Ishikawa (cell line): ENCODE data around the gene DUS2.

ENCODE experiments used
- CEBPB ChIP-seq: IDR thresholded peaks from 2 replicates; pipeline ENCODE4 v1.6.1; 2012
- CREB1 ChIP-seq: IDR thresholded peaks from 2 replicates; pipeline ENCODE4 v1.6.1; 2012; ENCODE audit warnings: low read depth
- EGR1 ChIP-seq: IDR thresholded peaks from 2 replicates; pipeline ENCODE4 v1.6.1; 2012
- EP300 ChIP-seq: IDR thresholded peaks from 2 replicates; pipeline ENCODE4 v1.6.1; 2012; ENCODE audit warnings: borderline replicate concordance
- FOXM1 ChIP-seq: IDR thresholded peaks from 2 replicates; pipeline ENCODE4 v1.6.1; 2012; ENCODE audit warnings: low read depth, borderline replicate concordance
- MAX ChIP-seq: IDR thresholded peaks from 2 replicates; pipeline ENCODE4 v1.6.1; 2012
- NFIC ChIP-seq: IDR thresholded peaks from 2 replicates; pipeline ENCODE4 v1.6.1; 2012
- RAD21 ChIP-seq: IDR thresholded peaks from 2 replicates; pipeline ENCODE4 v1.6.1; 2012; ENCODE audit warnings: low read depth
- REST ChIP-seq: IDR thresholded peaks from 2 replicates; pipeline ENCODE4 v1.6.1; 2012; ENCODE audit warnings: low read depth, mild to moderate bottlenecking
- TAF1 ChIP-seq: IDR thresholded peaks from 2 replicates; pipeline ENCODE4 v1.6.1; 2012; ENCODE audit warnings: low read depth, mild to moderate bottlenecking
- TCF12 ChIP-seq: IDR thresholded peaks from 2 replicates; pipeline ENCODE4 v1.6.1; 2012; ENCODE audit warnings: low read depth
- TEAD4 ChIP-seq: IDR thresholded peaks from 2 replicates; pipeline ENCODE4 v1.6.1; 2012
- USF1 ChIP-seq: IDR thresholded peaks from 2 replicates; pipeline ENCODE4 v1.6.1; 2012
- YY1 ChIP-seq: IDR thresholded peaks from 2 replicates; pipeline ENCODE4 v1.6.1; 2012; ENCODE audit warnings: low read depth
- ZBTB7A ChIP-seq: IDR thresholded peaks from 2 replicates; pipeline ENCODE4 v1.6.1; 2012; ENCODE audit warnings: low read depth

The DUS2 gene

GRCh38 chr16:68077866-68078700 lies 55.0 kb downstream of the DUS2 start:
- no peak for TF ChIP-seq TAF1
- no peak for TF ChIP-seq EGR1
- TF ChIP-seq FOXM1 = no peak
- TF ChIP-seq CREB1 = no peak
- no peak for TF ChIP-seq EP300
- TF ChIP-seq USF1 = no peak
- no peak for TF ChIP-seq CEBPB
- no peak for TF ChIP-seq REST
- no peak for TF ChIP-seq TEAD4
- TF ChIP-seq RAD21 = no peak
- TF ChIP-seq NFIC = no peak
- TF ChIP-seq YY1 = no peak
- no peak for TF ChIP-seq ZBTB7A
- no peak for TF ChIP-seq TCF12
- no peak for TF ChIP-seq MAX

GRCh38 chr16:68078701-68079375 lies 55.8 kb downstream of the DUS2 start:
- TF ChIP-seq RAD21 = no peak
- no peak for TF ChIP-seq CEBPB
- TF ChIP-seq TEAD4 = no peak
- TF ChIP-seq NFIC = no peak
- no peak for TF ChIP-seq ZBTB7A
- no peak for TF ChIP-seq FOXM1
- TF ChIP-seq YY1 = no peak
- no peak for TF ChIP-seq REST
- TF ChIP-seq EGR1 = no peak
- TF ChIP-seq TCF12 = no peak
- TF ChIP-seq USF1 = no peak
- no peak for TF ChIP-seq TAF1
- TF ChIP-seq MAX = no peak
- TF ChIP-seq CREB1 = no peak
- no peak for TF ChIP-seq EP300

- TF ChIP-seq FOXM1 (no peak), RAD21 (no peak), TAF1 (no peak), ZBTB7A (no peak), YY1 (no peak), MAX (no peak), REST (no peak), EGR1 (no peak), CEBPB (no peak), CREB1 (no peak), TEAD4 (no peak), NFIC (no peak)
Observed at GRCh38 chr16:68079376-68079625, 56.2 kb downstream of the DUS2 start.
